CD4-positive, alpha-beta T cell treated with Interleukin-6 at 100 ng/mL for 8 hours (primary cell): ENCODE results near the gene CRACR2A.

ENCODE experiments used
- DNase-seq: peaks from one replicate; pipeline ENCODE4 v3.0.0-alpha.2; 2020; ENCODE audit warnings: mixed read lengths, low spot score

Gene CRACR2A

GRCh38 chr12:3598896-3599860 lies 153.7 kb downstream of the CRACR2A start:
- DNase-seq, result no peak

GRCh38 chr12:3597526-3598210 lies 155.2 kb downstream of the CRACR2A start:
- DNase-seq, result no peak

- DNase-seq, result no peak
Measured at GRCh38 chr12:3596703-3597415, 156.1 kb downstream of the CRACR2A start.

- DNase-seq, result no peak
Measured at GRCh38 chr12:3595721-3596120, 157.2 kb downstream of the CRACR2A start.

GRCh38 chr12:3594966-3595365 lies 157.9 kb downstream of the CRACR2A start:
- DNase-seq, result no peak

GRCh38 chr12:3593906-3594483 lies 158.9 kb downstream of the CRACR2A start:
- DNase-seq, result no peak

- DNase-seq, result no peak
Measured at GRCh38 chr12:3592856-3593625, 159.9 kb downstream of the CRACR2A start.

GRCh38 chr12:3589745-3590144 lies 163.2 kb downstream of the CRACR2A start:
- no peak for DNase-seq

GRCh38 chr12:3587402-3588013 lies 165.4 kb downstream of the CRACR2A start:
- no peak for DNase-seq

GRCh38 chr12:3583656-3584334 lies 169.1 kb downstream of the CRACR2A start:
- DNase-seq, result no peak

- DNase-seq, result no peak
Measured at GRCh38 chr12:3580094-3580749, 172.7 kb downstream of the CRACR2A start.

GRCh38 chr12:3579446-3580093 lies 173.3 kb downstream of the CRACR2A start:
- no peak for DNase-seq

GRCh38 chr12:3578557-3578956 lies 174.4 kb downstream of the CRACR2A start:
- no peak for DNase-seq

- no peak for DNase-seq
Measured at GRCh38 chr12:3576891-3577290, 176.0 kb downstream of the CRACR2A start.

GRCh38 chr12:3574986-3575385 lies 177.9 kb downstream of the CRACR2A start:
- no peak for DNase-seq

- no peak for DNase-seq
Measured at GRCh38 chr12:3572560-3572959, 180.3 kb downstream of the CRACR2A start.

GRCh38 chr12:3571724-3572123 lies 181.2 kb downstream of the CRACR2A start:
- DNase-seq, result no peak

- DNase-seq, result no peak
Measured at GRCh38 chr12:3571323-3571722, 181.6 kb downstream of the CRACR2A start.

- no peak for DNase-seq
Measured at GRCh38 chr12:3568695-3569094, 184.2 kb downstream of the CRACR2A start.
